ENCODE measurements around the gene PTGES.

GRCh38 chr9:129714511-129715061, 38.3 kb downstream of the PTGES start:
- TF ChIP-seq, protein P1, sequence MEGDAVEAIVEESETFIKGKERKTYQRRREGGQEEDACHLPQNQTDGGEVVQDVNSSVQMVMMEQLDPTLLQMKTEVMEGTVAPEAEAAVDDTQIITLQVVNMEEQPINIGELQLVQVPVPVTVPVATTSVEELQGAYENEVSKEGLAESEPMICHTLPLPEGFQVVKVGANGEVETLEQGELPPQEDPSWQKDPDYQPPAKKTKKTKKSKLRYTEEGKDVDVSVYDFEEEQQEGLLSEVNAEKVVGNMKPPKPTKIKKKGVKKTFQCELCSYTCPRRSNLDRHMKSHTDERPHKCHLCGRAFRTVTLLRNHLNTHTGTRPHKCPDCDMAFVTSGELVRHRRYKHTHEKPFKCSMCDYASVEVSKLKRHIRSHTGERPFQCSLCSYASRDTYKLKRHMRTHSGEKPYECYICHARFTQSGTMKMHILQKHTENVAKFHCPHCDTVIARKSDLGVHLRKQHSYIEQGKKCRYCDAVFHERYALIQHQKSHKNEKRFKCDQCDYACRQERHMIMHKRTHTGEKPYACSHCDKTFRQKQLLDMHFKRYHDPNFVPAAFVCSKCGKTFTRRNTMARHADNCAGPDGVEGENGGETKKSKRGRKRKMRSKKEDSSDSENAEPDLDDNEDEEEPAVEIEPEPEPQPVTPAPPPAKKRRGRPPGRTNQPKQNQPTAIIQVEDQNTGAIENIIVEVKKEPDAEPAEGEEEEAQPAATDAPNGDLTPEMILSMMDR (IDR thresholded peaks at IDR 0.05): no peak
- no peak for TF ChIP-seq POLR2A (IDR thresholded peaks at IDR 0.05)

Measured in testis (tissue), 2 donors.